Raji (cell line): Measurements from ENCODE around the gene DDX41.

Source experiments
- POLR2A ChIP-seq: IDR thresholded peaks from 2 replicates; pipeline ENCODE4 v1.6.1; 2011; ENCODE audit warnings: low read depth, low read length, control low read depth; ENCODE audit not compliant: insufficient read depth

The DDX41 gene

DNA sequence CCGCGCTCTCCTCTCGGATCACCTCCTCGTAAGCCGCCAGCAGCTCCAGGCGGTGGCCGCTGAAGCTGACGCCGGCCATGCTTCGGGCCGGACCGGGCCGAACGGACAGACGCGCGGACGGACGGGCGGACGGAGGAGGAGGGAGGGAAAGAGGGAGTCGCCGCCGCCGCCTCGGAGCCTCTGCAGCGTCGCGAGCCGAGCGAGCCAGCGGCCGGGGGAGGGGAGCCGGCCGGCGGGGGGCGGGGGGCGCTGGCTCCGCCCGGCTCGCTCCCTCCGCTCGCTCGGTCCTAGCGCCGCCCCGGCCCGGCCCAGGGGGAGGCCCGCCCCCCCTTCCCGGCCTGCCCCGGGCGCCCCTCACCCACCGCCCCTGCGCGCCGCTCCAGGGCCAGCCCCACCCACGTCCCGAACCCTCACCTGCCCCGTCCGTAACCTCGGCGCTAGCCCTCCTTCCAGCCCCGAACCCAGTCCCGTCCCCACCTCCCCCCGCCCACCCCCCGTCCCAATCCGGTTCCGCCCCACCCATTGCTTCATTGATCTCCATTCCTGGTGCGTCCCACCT lies 43.2 kb downstream of the DDX41 start, which contains the start of gene DBN1:
Gene DBN1, minus strand, starts transcription at position 192 of the 559 bp plus-strand sequence. Its CDS starts 113 bp downstream, at position 79.
- TF ChIP-seq POLR2A, result no peak

- TF ChIP-seq POLR2A, result no peak
These were observed 44.0 kb downstream of the DDX41 start for GRCh38 chr5:177472460-177473442.

- TF ChIP-seq POLR2A, result no peak
These were observed 45.0 kb downstream of the DDX41 start for GRCh38 chr5:177471610-177472356.

DNA sequence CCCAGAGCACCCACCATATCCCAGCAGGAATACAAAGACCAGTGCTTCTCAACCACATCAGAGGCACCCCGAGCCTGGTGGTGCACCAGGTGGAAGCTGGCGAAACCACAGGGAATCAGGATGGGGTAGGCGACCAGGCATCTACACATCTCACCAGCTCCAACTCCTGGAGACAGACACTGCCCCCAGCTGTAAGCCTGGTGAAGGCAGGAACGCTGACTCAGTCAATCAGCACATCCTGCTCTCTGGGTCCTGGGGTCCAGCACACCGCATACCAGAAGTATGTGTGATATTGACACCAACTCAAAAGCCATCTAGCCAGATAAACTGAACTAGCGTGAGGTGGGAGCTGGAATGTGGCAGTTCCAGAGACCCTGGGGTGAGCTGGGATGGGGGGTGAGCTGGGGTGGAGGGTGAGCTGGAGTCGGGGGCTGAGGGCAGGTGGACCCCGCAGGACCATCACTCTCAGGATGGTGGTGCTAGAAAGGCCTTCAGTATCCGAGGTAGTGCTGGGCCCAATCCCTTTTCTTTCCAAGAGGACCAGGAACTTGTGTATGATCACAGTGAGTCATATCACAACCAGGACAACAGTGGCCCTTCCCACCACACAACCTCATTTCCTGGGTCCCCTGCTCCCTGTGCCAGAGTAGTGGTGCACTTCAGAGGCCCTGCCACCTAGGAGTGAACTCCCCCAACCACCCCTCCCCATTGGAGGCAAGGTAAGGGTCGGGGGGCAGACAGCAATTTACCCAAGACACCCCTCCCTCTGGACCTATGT lies 45.8 kb downstream of the DDX41 start:
- TF ChIP-seq POLR2A, result no peak

GRCh38 chr5:177469750-177470525 lies 46.8 kb downstream of the DDX41 start:
- TF ChIP-seq POLR2A, result no peak

- TF ChIP-seq POLR2A, result no peak
These were observed 47.8 kb downstream of the DDX41 start for GRCh38 chr5:177468685-177469628.

GRCh38 chr5:177468329-177468684 lies 48.5 kb downstream of the DDX41 start:
- no peak for TF ChIP-seq POLR2A

GRCh38 chr5:177467436-177467835 lies 49.3 kb downstream of the DDX41 start:
- no peak for TF ChIP-seq POLR2A

DNA sequence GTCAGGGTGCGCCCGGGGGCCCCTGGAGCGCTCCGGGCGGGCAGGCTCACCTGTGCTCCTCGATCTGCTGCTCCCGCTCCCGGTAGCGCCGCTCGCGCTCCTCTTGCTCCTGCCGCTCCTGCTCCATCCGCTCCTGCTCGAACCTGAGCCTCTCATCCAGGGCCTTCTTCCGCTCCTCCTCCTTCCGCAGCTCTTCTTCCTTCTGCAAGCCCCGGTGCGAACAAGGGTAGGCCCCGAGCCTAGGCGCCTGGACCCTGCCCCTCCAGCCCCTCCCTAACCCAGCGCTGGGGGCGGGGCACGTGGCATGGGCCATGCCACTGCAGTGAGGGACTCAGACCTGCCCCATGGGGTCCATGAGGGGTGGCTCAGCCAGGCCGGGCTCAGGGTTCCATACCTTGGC lies 49.9 kb downstream of the DDX41 start:
- TF ChIP-seq POLR2A, result no peak

GRCh38 chr5:177465044-177465443 lies 51.7 kb downstream of the DDX41 start:
- TF ChIP-seq POLR2A, result no peak

DNA sequence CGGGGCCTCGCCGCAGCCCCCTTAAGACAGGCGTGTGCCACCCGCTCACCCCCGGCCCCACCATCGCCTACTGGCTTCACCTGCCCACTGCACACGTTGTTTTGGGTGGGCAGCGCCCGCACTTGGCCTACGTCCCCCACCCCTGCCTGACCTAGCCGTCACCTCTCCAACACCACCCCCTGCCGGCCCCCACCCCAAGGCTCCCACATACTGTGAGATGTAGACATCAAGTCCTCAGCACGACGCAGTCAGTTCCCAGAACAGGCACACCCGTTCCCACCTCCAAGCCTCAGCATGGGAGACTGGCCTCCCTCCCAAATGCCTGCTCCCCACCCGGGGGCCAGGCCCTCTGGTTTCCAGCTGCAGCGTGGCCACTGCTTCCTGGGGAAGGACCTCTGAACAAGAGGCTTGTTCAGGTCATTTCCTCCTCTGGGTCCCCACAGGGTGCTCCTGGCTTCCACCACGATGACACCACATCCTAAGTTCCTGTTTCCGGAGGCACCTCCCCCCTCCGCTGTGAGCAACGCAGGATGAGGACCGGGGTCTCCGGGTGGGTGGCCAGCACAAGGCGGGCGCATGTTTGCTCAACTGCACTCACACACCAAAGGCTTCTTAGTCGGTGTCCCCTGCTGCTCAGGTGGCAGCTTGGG lies 54.6 kb downstream of the DDX41 start:
- no peak for TF ChIP-seq POLR2A
